ENCODE data around the gene UQCRC1.
A peak's percentile ranks its signal among the peaks of the same experiment; 100 is the strongest.

UQCRC1 gene

DNA sequence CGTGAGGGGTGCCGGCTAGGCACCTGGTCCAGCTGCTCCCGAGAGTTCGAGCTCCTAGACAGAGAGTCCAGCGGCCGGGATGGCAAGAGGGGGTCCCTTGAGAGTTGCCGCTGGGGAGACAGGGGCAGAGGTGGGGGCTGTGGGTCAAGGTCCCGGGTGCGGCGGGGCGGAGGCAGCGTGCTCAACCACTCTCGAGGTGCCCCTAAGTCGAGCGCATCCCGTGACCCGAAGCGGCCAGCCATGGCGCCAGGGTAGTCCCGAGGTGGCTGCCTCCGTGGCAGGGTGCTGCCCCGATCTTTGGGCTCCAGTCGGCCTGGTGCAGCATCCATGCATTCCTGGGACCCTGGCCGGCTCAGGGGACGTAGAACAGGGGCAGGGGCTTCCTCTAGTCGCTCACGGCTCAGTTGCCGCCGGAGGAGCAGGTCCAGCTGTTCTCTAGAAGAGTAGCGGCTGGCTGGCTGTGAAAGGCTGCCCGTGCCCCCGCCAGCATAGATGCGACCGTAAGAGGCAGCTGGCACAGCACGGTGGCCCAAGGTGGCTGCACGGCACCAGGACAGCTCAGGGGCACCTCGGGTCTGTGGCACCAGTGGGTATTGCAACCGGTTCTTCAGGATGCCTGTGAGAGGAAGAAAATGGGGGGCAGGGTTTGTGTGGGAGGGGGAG, 30.6 kb upstream of the UQCRC1 start:
- TF ChIP-seq, protein P1, sequence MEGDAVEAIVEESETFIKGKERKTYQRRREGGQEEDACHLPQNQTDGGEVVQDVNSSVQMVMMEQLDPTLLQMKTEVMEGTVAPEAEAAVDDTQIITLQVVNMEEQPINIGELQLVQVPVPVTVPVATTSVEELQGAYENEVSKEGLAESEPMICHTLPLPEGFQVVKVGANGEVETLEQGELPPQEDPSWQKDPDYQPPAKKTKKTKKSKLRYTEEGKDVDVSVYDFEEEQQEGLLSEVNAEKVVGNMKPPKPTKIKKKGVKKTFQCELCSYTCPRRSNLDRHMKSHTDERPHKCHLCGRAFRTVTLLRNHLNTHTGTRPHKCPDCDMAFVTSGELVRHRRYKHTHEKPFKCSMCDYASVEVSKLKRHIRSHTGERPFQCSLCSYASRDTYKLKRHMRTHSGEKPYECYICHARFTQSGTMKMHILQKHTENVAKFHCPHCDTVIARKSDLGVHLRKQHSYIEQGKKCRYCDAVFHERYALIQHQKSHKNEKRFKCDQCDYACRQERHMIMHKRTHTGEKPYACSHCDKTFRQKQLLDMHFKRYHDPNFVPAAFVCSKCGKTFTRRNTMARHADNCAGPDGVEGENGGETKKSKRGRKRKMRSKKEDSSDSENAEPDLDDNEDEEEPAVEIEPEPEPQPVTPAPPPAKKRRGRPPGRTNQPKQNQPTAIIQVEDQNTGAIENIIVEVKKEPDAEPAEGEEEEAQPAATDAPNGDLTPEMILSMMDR (conservative IDR thresholded peaks at IDR 0.05): no peak
- no peak overlapping the region for H3K27ac ChIP-seq

DNA sequence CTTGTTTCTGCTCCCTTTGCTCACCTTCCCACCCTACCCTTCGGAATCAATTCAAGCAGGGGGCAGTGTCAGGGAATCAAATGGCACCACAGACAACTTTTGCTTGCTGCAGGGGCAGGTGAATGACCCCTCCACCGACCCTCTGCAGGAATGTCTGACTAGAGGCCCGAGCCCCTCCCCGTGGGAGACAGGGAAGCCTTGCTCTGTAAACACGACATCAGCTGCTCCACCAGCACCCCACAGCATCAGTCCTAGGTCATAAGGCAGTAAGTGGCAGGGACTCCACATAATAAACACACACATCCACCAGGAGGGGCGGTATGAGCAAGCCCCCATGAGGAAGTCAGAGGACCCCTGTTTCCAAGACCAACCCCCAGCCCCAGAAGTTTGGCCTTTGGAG, 27.9 kb upstream of the UQCRC1 start:
- TF ChIP-seq, protein P1 (conservative IDR thresholded peaks at IDR 0.05): no peak
- H3K27ac ChIP-seq: no peak overlapping the region

DNA sequence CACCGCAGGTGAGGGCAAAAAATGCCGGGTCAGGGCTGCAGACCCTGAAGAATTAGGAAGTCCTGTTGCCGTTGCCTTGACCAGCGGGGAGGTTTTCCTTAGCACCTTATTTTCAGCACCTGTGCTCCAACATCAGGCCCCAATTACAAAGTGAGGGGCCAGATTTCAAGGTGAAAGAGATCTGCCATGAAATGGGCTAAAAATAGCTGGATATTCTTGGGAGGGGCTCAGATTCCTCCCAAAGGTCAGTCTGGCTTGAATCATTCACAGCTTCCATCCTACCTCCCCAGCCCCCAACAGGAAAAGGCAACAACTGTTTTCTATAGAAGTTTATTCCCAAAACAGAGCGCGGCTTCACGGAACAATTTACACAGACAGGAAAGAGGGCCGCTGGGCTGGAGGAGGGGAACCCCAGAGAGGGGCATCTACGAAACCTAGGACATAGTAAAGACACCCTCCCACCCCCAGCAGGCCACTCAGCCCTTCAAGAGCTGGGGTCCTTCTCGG, 26.8 kb upstream of the UQCRC1 start:
- peak overlapping the region; percentile 88 for H3K27ac ChIP-seq
- TF ChIP-seq, protein P1 (conservative IDR thresholded peaks at IDR 0.05): no peak

DNA sequence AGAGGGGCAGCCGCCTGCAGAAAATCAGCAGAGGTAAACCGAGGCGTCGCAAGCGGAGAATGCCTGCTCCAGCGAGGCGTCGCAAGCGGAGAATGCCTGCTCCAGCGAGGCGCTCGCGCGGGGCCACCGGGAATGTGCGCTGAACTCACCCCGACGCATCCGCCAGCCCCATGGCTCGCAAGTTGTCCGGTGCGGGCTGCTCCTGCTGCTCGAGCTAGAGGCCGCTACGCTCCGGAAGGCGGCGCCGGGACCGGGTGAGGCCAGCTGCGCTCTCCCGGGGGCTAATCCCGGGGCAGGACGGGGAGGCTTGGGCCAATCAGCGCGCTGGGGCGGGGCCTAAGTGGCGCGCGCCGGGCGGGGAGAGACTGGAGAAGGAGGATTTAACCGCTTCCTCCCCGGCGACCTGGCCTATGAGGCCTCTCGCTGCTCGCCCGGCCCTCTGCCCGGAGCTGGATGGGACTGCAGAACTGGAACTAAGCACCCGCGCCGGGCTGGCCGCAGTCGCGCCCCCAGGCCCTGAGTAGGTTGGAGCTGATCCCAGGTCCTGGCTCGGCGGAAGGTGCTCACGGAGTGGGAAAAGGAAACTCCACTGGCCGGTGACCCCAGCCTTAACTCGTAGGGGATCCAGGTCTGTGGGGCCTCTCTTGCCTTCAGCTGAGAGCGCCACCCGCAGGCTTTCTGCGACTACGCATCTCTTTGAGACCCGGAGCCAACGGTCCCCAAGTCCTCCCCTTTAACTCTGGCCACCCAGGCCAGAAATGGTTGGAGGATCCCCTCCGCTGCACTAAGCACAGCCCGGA, 26.0 kb upstream of the UQCRC1 start, which contains the start of gene SLC26A6:
Gene SLC26A6, minus strand, starts transcription at position 240 of the 800 bp plus-strand sequence. Its CDS starts 68 bp downstream, at position 172.
- peak within 1 kb of the TSS; percentile 88 for H3K27ac ChIP-seq
- TF ChIP-seq, protein P1 (conservative IDR thresholded peaks at IDR 0.05): peak; percentile 69

DNA sequence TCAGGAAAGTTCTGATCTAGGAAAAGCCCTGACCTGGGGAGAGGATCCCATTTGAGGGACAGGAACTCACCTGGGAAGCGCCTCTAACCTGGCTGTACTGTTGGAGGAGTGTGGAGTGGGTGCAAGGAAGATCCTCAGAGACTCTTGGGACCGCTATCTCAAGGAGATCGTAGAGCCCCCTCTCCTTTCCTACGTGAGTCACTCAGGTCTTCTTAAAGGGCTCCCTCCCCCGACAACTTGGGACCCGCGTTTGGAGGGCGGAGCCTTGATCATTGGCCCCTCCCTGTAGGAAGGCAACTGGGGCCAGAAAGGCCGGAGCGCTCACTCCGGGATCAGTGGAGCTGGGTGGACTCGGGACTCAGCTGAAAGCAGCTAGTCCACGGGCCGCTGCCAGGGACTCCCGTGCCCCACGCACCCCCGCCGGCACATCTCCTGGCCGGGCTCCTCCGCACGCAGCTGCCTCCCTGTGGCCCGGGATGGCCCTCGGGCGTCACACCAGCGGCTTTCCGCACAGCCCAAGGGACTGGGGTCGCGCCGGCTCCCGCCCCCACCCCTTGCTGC, 25.3 kb upstream of the UQCRC1 start:
- H3K27ac ChIP-seq: peak overlapping the region; percentile 88
- TF ChIP-seq, protein P1 (conservative IDR thresholded peaks at IDR 0.05): no peak

DNA sequence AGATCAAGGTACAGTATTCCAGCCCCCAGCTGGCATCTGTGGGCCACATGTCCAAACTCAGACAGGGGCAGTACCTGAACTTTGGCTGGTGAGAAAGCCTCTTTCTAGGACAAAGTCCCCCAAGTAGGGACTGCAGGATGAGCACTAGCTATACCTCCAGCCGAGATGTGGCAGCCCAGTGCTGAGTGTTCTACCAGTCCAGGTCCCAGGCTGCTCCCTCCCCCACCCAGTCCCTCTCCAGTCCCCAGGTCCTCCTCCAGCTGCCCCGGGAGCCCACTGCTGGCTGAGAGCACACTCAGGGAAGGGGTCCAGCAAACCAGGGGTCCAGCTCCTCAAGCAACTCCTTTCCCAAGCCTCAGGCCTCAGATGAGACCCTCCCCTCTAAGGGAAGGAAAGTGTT, 24.3 kb upstream of the UQCRC1 start:
- H3K27ac ChIP-seq: peak overlapping the region; percentile 88
- TF ChIP-seq, protein P1 (conservative IDR thresholded peaks at IDR 0.05): no peak

DNA sequence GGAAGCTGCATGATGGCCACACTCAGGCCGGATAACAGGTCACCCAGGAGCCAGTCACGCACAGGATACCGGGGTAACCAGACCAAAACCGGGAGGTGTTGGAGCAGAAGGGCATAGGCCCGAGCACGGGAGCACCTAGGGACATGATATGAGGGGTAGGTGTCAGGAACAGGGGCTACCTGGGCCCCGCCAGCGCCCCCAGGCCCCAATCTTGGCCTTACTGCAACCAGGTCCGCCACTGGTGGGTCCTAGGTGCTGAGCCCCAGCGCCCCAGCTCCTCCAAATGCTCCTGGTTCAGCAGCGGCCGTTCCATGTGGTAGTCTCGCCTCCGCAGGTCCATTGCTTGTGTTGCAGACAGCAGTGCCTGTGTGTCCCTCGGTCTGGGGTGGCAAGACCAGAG, 23.8 kb upstream of the UQCRC1 start:
- peak overlapping the region; percentile 88; the same call in 1 of the 2 replicates for H3K27ac ChIP-seq
- TF ChIP-seq, protein P1 (conservative IDR thresholded peaks at IDR 0.05): no peak
